ENCODE data around the gene AGRP. TPM values are rescaled to one million over a fixed set of nuclear protein-coding genes. Genes with fewer than 3 reads are reported as not detected.
A peak's percentile ranks its signal among the peaks of the same experiment; 100 is the strongest.

The AGRP gene
- polyA plus RNA-seq, 4 donors = 0.10 TPM; not detected in 3

DNA sequence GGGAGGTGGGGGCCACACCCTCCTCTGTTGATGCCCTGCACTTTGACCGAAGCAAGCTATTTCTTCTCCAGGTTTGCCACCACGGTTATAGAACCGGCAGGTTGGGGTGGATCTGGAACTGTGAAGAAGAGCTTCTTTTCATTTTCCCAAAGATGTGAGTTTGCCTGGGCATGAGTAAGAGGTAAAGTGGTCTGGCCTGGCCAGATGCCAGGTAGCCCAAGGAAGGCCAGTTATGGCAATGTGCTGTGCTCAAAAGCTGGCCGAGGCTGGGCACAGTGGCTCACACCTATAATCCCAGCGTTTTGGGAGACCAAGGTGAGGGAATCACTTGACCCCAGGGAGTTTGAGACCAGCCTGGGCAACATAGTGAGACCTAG lies 21.1 kb downstream of the AGRP start:
- Histone ChIP-seq H3K27ac (ENCODE audit: low read depth in 1 of 3, low read length in 2 of 3) (peak overlapping the region; percentile 87 to 99 (median 93)), H3K4me3 (ENCODE audit: low read depth in 1 of 3, low read length in 3 of 3) (no peak overlapping the region), H3K36me3 (ENCODE audit: control insufficient read depth in 3 of 3, insufficient read depth in 2 of 3, low read depth in 1 of 3, low read length in 3 of 3) (peaks cover 0 to 85% (median 0%) of the 10 kb centered on the region in 3 donors), H3K4me1 (ENCODE audit: control insufficient read depth in 3 of 3, insufficient read depth in 2 of 3, low read depth in 1 of 3, low read length in 2 of 3) (peaks cover 12 to 67% (median 30%) of the 10 kb centered on the region in 3 donors), H3K9me3 (ENCODE audit: control insufficient read depth in 2 of 2, insufficient read depth in 1 of 2, low read depth in 1 of 2, low read length in 1 of 2) (no peaks in the 10 kb centered on the region), H3K27me3 (ENCODE audit: control insufficient read depth in 3 of 3, insufficient read depth in 3 of 3, low read length in 3 of 3) (no peaks in the 10 kb centered on the region)
- FAIRE-seq = no peak
- DNase-seq = no peak
- WGBS, 3 donors = 13 to 65% (median 28%) methylated on average over 5 of the region's 5 CpGs

DNA sequence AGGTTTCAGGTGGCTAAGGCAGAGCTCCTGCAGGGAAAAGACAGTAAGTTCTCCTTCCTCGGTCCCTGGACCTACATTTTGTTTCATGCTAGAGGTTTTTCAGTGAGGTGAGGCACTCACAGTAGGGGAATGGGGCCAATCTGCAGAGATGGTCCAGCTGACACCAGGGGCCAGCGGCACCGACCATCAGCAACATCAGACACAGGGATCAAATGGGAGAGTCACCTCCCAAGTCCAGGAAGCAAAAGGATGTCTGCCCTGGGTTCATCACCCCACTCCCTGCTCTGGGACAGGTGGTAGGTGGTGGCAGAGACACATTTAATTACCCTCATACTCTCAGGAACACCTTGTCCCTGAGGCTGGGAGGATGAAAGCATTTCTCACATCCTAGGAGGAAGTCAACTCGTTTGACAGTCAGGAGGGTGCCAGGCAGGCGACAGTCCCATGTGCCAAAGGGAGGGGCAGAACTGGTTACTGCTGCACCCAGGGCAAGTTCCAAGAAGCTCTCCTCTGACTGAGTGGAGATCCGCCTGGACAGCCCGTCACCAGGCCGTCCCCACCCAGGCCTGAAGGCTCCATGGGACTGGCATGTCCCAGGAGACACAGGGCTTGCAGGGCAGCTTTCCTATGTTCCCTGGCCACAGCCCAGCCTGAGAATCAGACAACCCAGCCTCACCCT lies 21.6 kb downstream of the AGRP start:
- no peak for FAIRE-seq
- H3K4me3 ChIP-seq (ENCODE audit: low read depth in 1 of 3, low read length in 3 of 3) = no peak overlapping the region
- 29 to 61% (median 43%) methylated on average over 8 of the region's 8 CpGs for WGBS, 3 donors
- peak overlapping the region; percentile 87 to 100 (median 99) for H3K27ac ChIP-seq (ENCODE audit: low read depth in 1 of 3, low read length in 2 of 3)
- peak; percentile 92 to 100 for DNase-seq
- no peaks in the 10 kb centered on the region for H3K27me3 ChIP-seq (ENCODE audit: control insufficient read depth in 3 of 3, insufficient read depth in 3 of 3, low read length in 3 of 3)
- H3K9me3 ChIP-seq (ENCODE audit: control insufficient read depth in 2 of 2, insufficient read depth in 1 of 2, low read depth in 1 of 2, low read length in 1 of 2) = no peaks in the 10 kb centered on the region
- peaks cover 12 to 67% (median 30%) of the 10 kb centered on the region in 3 donors for H3K4me1 ChIP-seq (ENCODE audit: control insufficient read depth in 3 of 3, insufficient read depth in 2 of 3, low read depth in 1 of 3, low read length in 2 of 3)
- H3K36me3 ChIP-seq (ENCODE audit: control insufficient read depth in 3 of 3, insufficient read depth in 2 of 3, low read depth in 1 of 3, low read length in 3 of 3) = peaks cover 0 to 88% (median 0%) of the 10 kb centered on the region in 3 donors

- H3K9me3 ChIP-seq (ENCODE audit: control insufficient read depth in 2 of 2, insufficient read depth in 1 of 2, low read depth in 1 of 2, low read length in 1 of 2) = no peaks in the 10 kb centered on the region
- peak overlapping the region; percentile 87 to 100 (median 99) for H3K27ac ChIP-seq (ENCODE audit: low read depth in 1 of 3, low read length in 2 of 3)
- DNase-seq (peak in 1 of 2 donors; percentile 56), FAIRE-seq (no peak)
- no peaks in the 10 kb centered on the region for H3K27me3 ChIP-seq (ENCODE audit: control insufficient read depth in 3 of 3, insufficient read depth in 3 of 3, low read length in 3 of 3)
- H3K36me3 ChIP-seq (ENCODE audit: control insufficient read depth in 3 of 3, insufficient read depth in 2 of 3, low read depth in 1 of 3, low read length in 3 of 3) = peaks cover 0 to 88% (median 0%) of the 10 kb centered on the region in 3 donors
- peaks cover 12 to 67% (median 30%) of the 10 kb centered on the region in 3 donors for H3K4me1 ChIP-seq (ENCODE audit: control insufficient read depth in 3 of 3, insufficient read depth in 2 of 3, low read depth in 1 of 3, low read length in 2 of 3)
- WGBS, 3 donors = 43 to 78% (median 51%) methylated on average over 2 of the region's 2 CpGs
- no peak overlapping the region for H3K4me3 ChIP-seq (ENCODE audit: low read depth in 1 of 3, low read length in 3 of 3)
Measured at GRCh38 chr16:67460961-67461360, 22.4 kb downstream of the AGRP start.

DNA sequence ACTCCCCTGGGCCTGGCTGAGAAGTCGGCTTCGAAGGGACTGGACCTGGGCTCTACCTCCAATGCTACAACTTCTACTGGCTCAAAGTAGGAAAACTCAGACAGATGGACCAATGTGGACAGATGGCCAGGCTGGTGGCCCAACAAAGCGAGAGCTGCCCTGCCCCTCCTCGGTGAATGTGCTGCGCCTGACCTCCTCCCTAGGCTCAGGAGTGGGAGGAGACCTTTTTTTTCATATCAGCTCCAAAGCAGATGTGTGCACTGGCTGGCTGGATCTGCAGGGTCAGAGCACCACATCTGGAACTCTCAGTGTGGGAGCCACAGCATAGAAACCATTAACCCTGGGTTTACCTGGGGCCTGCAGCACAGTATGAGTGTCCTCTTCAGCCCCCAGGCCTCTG lies 23.2 kb downstream of the AGRP start:
- H3K27me3 ChIP-seq (ENCODE audit: control insufficient read depth in 3 of 3, insufficient read depth in 3 of 3, low read length in 3 of 3) = no peaks in the 10 kb centered on the region
- peak overlapping the region; percentile 17 to 100 (median 99) for H3K27ac ChIP-seq (ENCODE audit: low read depth in 1 of 3, low read length in 2 of 3)
- FAIRE-seq (no peak), DNase-seq (peak in 1 of 2 donors; percentile 58)
- H3K36me3 ChIP-seq (ENCODE audit: control insufficient read depth in 3 of 3, insufficient read depth in 2 of 3, low read depth in 1 of 3, low read length in 3 of 3) = peaks cover 0 to 88% (median 0%) of the 10 kb centered on the region in 3 donors
- H3K9me3 ChIP-seq (ENCODE audit: control insufficient read depth in 2 of 2, insufficient read depth in 1 of 2, low read depth in 1 of 2, low read length in 1 of 2) = no peaks in the 10 kb centered on the region
- H3K4me1 ChIP-seq (ENCODE audit: control insufficient read depth in 3 of 3, insufficient read depth in 2 of 3, low read depth in 1 of 3, low read length in 2 of 3) = peaks cover 10 to 63% (median 29%) of the 10 kb centered on the region in 3 donors
- no peak overlapping the region for H3K4me3 ChIP-seq (ENCODE audit: low read depth in 1 of 3, low read length in 3 of 3)
- WGBS, 3 donors = 55 to 66% (median 56%) methylated on average over 5 of the region's 5 CpGs

DNA sequence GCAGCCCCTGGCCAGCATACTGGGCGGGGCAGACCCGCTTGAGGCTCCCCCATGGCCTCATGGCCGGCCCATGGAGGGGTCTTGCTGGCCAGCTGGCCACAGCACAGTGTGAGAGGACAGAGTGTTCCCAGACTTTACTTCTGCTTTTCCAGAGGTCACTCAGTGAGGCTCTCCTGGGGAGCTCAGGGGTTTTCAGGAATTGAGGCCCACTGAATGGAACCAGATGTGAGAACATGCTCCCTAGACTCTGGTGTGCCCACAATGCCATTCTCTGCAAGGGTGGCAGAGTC lies 23.5 kb downstream of the AGRP start:
- DNase-seq (no peak), FAIRE-seq (no peak)
- Histone ChIP-seq H3K36me3 (ENCODE audit: control insufficient read depth in 3 of 3, insufficient read depth in 2 of 3, low read depth in 1 of 3, low read length in 3 of 3) (peaks cover 0 to 88% (median 0%) of the 10 kb centered on the region in 3 donors), H3K27ac (ENCODE audit: low read depth in 1 of 3, low read length in 2 of 3) (peak overlapping the region; percentile 17 to 100 (median 99)), H3K27me3 (ENCODE audit: control insufficient read depth in 3 of 3, insufficient read depth in 3 of 3, low read length in 3 of 3) (no peaks in the 10 kb centered on the region), H3K9me3 (ENCODE audit: control insufficient read depth in 2 of 2, insufficient read depth in 1 of 2, low read depth in 1 of 2, low read length in 1 of 2) (no peaks in the 10 kb centered on the region), H3K4me1 (ENCODE audit: control insufficient read depth in 3 of 3, insufficient read depth in 2 of 3, low read depth in 1 of 3, low read length in 2 of 3) (peaks cover 10 to 63% (median 27%) of the 10 kb centered on the region in 3 donors), H3K4me3 (ENCODE audit: low read depth in 1 of 3, low read length in 3 of 3) (no peak overlapping the region)
- WGBS, 3 donors = 31 to 56% (median 55%) methylated on average over 3 of the region's 3 CpGs

DNA sequence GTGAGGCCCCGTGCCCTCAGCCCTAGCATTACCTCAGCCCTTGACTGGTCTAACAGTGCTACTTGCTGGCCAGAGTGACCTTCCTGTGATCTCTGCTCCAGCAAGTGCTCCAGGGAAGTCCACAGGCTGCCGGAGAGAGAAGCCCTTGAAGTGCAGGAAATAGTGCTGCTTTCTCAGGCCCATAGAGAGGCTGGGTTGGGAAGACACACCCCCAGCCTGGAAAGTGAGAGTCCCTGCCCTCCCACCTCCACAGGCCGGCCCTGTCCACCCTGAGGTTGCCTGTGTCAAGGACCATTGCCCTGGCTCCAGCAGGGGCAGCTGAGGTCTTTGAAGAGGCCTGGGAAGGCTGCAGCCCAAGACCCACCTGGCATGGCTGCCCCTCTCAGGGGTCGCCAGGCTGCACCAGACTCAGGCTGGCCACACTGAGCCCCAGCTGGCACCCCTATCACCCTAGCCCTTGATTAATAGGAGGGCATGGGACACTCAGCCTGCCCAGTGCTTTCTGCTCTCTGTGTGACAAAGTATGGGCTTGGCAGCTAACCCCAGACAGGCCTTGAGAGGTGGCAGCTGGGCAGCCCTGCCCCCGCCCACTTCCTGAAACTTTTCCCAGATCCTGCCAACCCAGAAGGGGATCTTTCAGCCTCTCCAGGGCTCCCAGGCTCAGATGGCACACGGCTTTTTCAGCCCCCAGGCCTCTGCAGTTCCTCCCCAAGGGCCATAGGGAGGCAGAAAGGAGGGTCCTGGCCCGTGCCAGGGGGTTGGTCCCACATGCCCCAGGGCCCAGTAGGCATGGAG lies 24.1 kb downstream of the AGRP start:
- no peaks in the 10 kb centered on the region for H3K9me3 ChIP-seq (ENCODE audit: control insufficient read depth in 2 of 2, insufficient read depth in 1 of 2, low read depth in 1 of 2, low read length in 1 of 2)
- H3K4me1 ChIP-seq (ENCODE audit: control insufficient read depth in 3 of 3, insufficient read depth in 2 of 3, low read depth in 1 of 3, low read length in 2 of 3) = peaks cover 10 to 62% (median 25%) of the 10 kb centered on the region in 3 donors
- no peak for FAIRE-seq
- H3K27me3 ChIP-seq (ENCODE audit: control insufficient read depth in 3 of 3, insufficient read depth in 3 of 3, low read length in 3 of 3) = no peaks in the 10 kb centered on the region
- peaks cover 0 to 87% (median 0%) of the 10 kb centered on the region in 3 donors for H3K36me3 ChIP-seq (ENCODE audit: control insufficient read depth in 3 of 3, insufficient read depth in 2 of 3, low read depth in 1 of 3, low read length in 3 of 3)
- peak; percentile 36 to 88 for DNase-seq
- 11 to 43% (median 28%) methylated on average over 7 of the region's 7 CpGs for WGBS, 3 donors
- H3K4me3 ChIP-seq (ENCODE audit: low read depth in 1 of 3, low read length in 3 of 3) = peak overlapping the region in 2 of 3 donors; percentile 7 to 44
- peak overlapping the region; percentile 17 to 100 (median 99) for H3K27ac ChIP-seq (ENCODE audit: low read depth in 1 of 3, low read length in 2 of 3)

- DNase-seq (peak in 1 of 2 donors; percentile 18), FAIRE-seq (no peak)
- H3K27me3 ChIP-seq (ENCODE audit: control insufficient read depth in 3 of 3, insufficient read depth in 3 of 3, low read length in 3 of 3) = no peaks in the 10 kb centered on the region
- no peaks in the 10 kb centered on the region for H3K9me3 ChIP-seq (ENCODE audit: control insufficient read depth in 2 of 2, insufficient read depth in 1 of 2, low read depth in 1 of 2, low read length in 1 of 2)
- 78 to 86% (median 82%) methylated on average over 6 of the region's 6 CpGs for WGBS, 3 donors
- peak overlapping the region in 2 of 3 donors; percentile 14 to 44 for H3K4me3 ChIP-seq (ENCODE audit: low read depth in 1 of 3, low read length in 3 of 3)
- peaks cover 0 to 89% (median 0%) of the 10 kb centered on the region in 3 donors for H3K36me3 ChIP-seq (ENCODE audit: control insufficient read depth in 3 of 3, insufficient read depth in 2 of 3, low read depth in 1 of 3, low read length in 3 of 3)
- peak overlapping the region in 2 of 3 donors; percentile 99 to 100 for H3K27ac ChIP-seq (ENCODE audit: low read depth in 1 of 3, low read length in 2 of 3)
- H3K4me1 ChIP-seq (ENCODE audit: control insufficient read depth in 3 of 3, insufficient read depth in 2 of 3, low read depth in 1 of 3, low read length in 2 of 3) = peaks cover 10 to 58% (median 25%) of the 10 kb centered on the region in 3 donors
Measured at GRCh38 chr16:67458121-67458641, 25.2 kb downstream of the AGRP start.

GRCh38 chr16:67457611-67458010 lies 25.7 kb downstream of the AGRP start:
- WGBS, 3 donors = 69 to 81% (median 79%) methylated on average over 7 of the region's 7 CpGs
- no peak overlapping the region for H3K4me3 ChIP-seq (ENCODE audit: low read depth in 1 of 3, low read length in 3 of 3)
- no peak for DNase-seq
- no peak for FAIRE-seq
- peaks cover 10 to 54% (median 25%) of the 10 kb centered on the region in 3 donors for H3K4me1 ChIP-seq (ENCODE audit: control insufficient read depth in 3 of 3, insufficient read depth in 2 of 3, low read depth in 1 of 3, low read length in 2 of 3)
- H3K27ac ChIP-seq (ENCODE audit: low read depth in 1 of 3, low read length in 2 of 3) = peak overlapping the region in 2 of 3 donors; percentile 99 to 100
- H3K36me3 ChIP-seq (ENCODE audit: control insufficient read depth in 3 of 3, insufficient read depth in 2 of 3, low read depth in 1 of 3, low read length in 3 of 3) = peaks cover 0 to 89% (median 0%) of the 10 kb centered on the region in 3 donors
- H3K27me3 ChIP-seq (ENCODE audit: control insufficient read depth in 3 of 3, insufficient read depth in 3 of 3, low read length in 3 of 3) = no peaks in the 10 kb centered on the region
- no peaks in the 10 kb centered on the region for H3K9me3 ChIP-seq (ENCODE audit: control insufficient read depth in 2 of 2, insufficient read depth in 1 of 2, low read depth in 1 of 2, low read length in 1 of 2)

All from small intestine (tissue), 7 donors.